ENCODE data around the gene UGT1A9.

UGT1A9 gene

GRCh38 chr2:233803292-233803911 lies 131.7 kb downstream of the UGT1A9 start:
- no peak for DNase-seq (ENCODE audit: low read depth)
- no peak for TF ChIP-seq CTCF (IDR thresholded peaks at IDR 0.05; ENCODE audit: low read depth, low read length, missing control alignments)
- H3K4me3 ChIP-seq (ENCODE audit: low read depth, low read length): no peak overlapping the region

- no peak for TF ChIP-seq CTCF (IDR thresholded peaks at IDR 0.05; ENCODE audit: low read depth, low read length, missing control alignments)
- no peak overlapping the region for H3K4me3 ChIP-seq (ENCODE audit: low read depth, low read length)
- no peak for DNase-seq (ENCODE audit: low read depth)
Observed at GRCh38 chr2:233803994-233804393, 132.3 kb downstream of the UGT1A9 start.

- H3K4me3 ChIP-seq (ENCODE audit: low read depth, low read length): no peak overlapping the region
- no peak for DNase-seq (ENCODE audit: low read depth)
- TF ChIP-seq CTCF (IDR thresholded peaks at IDR 0.05; ENCODE audit: low read depth, low read length, missing control alignments): no peak
Observed at GRCh38 chr2:233807215-233807865, 135.6 kb downstream of the UGT1A9 start.

GRCh38 chr2:233807966-233808935 lies 136.6 kb downstream of the UGT1A9 start:
- TF ChIP-seq CTCF (IDR thresholded peaks at IDR 0.05; ENCODE audit: low read depth, low read length, missing control alignments): no peak
- H3K4me3 ChIP-seq (ENCODE audit: low read depth, low read length): no peak overlapping the region
- DNase-seq (ENCODE audit: low read depth): no peak

- no peak for TF ChIP-seq CTCF (IDR thresholded peaks at IDR 0.05; ENCODE audit: low read depth, low read length, missing control alignments)
- H3K4me3 ChIP-seq (ENCODE audit: low read depth, low read length): no peak overlapping the region
- no peak for DNase-seq (ENCODE audit: low read depth)
Observed at GRCh38 chr2:233810385-233810784, 138.7 kb downstream of the UGT1A9 start.

- H3K4me3 ChIP-seq (ENCODE audit: low read depth, low read length): no peak overlapping the region
- no peak for TF ChIP-seq CTCF (IDR thresholded peaks at IDR 0.05; ENCODE audit: low read depth, low read length, missing control alignments)
- no peak for DNase-seq (ENCODE audit: low read depth)
Observed at GRCh38 chr2:233811087-233811486, 139.4 kb downstream of the UGT1A9 start.
